ENCODE results near the gene MACF1. TPM values are rescaled to one million over a fixed set of nuclear protein-coding genes. Genes with fewer than 3 reads are reported as not detected.

Gene MACF1
- total RNA-seq, 2 donors from 2014 or later, result 273 to 278 TPM

DNA sequence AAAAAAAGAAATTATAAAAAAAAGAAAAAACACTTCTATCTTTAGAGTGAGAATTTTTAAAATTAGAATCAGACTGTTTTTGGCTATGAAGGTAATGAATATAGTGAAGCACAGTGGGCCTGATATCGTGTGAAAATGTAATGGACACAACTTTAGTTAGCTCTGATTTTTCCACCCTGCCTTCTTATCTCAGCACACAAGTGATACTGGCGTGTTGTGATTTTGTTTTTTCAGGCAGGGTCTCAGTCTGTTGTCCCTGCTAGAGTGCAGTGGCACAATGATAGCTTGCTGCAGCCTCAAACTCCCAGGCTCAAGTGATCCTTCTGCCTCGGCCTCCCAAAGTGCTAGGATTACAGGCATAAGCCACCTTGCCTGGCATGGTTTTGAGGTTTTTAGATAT is 22.3 kb downstream of the MACF1 start:
- H3K4me3 ChIP-seq, result no peak overlapping the region
- H3K27me3 ChIP-seq, result no peaks in the 10 kb centered on the region
- no peak overlapping the region for H3K27ac ChIP-seq
- peaks cover 0 to 58% of the 10 kb centered on the region in 2 donors for H3K4me1 ChIP-seq
- no peaks in the 10 kb centered on the region for H3K9me3 ChIP-seq
- no peak for DNase-seq (ENCODE audit: low spot score)
- peaks cover 5% of the 10 kb centered on the region for H3K36me3 ChIP-seq
- TF ChIP-seq, protein P1, sequence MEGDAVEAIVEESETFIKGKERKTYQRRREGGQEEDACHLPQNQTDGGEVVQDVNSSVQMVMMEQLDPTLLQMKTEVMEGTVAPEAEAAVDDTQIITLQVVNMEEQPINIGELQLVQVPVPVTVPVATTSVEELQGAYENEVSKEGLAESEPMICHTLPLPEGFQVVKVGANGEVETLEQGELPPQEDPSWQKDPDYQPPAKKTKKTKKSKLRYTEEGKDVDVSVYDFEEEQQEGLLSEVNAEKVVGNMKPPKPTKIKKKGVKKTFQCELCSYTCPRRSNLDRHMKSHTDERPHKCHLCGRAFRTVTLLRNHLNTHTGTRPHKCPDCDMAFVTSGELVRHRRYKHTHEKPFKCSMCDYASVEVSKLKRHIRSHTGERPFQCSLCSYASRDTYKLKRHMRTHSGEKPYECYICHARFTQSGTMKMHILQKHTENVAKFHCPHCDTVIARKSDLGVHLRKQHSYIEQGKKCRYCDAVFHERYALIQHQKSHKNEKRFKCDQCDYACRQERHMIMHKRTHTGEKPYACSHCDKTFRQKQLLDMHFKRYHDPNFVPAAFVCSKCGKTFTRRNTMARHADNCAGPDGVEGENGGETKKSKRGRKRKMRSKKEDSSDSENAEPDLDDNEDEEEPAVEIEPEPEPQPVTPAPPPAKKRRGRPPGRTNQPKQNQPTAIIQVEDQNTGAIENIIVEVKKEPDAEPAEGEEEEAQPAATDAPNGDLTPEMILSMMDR (IDR thresholded peaks at IDR 0.05), result no peak

DNA sequence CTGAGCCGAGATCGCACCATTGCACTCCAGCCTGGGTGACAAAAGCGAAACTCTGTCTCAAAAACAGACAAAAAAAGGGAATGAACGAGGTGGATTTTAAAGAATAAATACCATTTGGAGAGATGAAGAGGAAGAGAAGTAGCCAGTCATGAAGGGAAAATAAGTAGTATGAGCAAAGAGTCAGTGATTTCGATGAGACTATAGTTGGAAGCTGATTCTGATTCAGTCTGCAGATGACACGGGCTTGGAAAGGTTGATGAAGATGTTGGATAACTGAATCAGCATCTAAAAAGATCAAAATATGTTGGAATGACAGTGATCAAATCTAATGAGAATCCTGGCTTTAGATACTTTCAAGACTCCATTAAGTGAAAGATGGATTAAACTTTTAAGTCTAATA is 23.8 kb downstream of the MACF1 start:
- H3K36me3 ChIP-seq, result peaks cover 10% of the 10 kb centered on the region
- H3K4me1 ChIP-seq, result peaks cover 0 to 47% of the 10 kb centered on the region in 2 donors
- H3K9me3 ChIP-seq, result no peaks in the 10 kb centered on the region
- no peak overlapping the region for H3K27ac ChIP-seq
- H3K4me3 ChIP-seq, result no peak overlapping the region
- no peaks in the 10 kb centered on the region for H3K27me3 ChIP-seq
- TF ChIP-seq, protein P1 (IDR thresholded peaks at IDR 0.05), result no peak
- DNase-seq (ENCODE audit: low spot score), result no peak

DNA sequence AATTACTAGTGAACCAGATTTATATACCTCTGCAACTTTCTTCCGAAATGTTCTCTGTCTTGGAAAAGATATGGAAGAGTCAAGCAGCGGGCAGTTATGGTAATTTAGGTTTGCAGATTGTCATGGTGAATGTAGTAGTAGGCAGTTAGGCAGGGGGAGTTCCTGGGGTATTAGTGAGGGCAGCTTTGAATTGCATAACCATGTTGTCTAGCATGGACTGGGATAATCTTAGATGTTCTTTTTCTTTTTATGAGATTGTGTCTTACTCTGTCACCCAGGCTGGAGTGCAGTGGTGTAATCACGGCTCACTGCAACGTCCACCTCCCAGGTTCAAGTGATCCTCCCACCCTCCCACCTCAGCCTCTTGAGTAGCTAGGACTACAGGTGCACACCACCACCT is 25.0 kb downstream of the MACF1 start:
- TF ChIP-seq, protein P1 (IDR thresholded peaks at IDR 0.05), result no peak
- H3K27me3 ChIP-seq, result no peaks in the 10 kb centered on the region
- no peak overlapping the region for H3K27ac ChIP-seq
- H3K36me3 ChIP-seq, result peaks cover 12% of the 10 kb centered on the region
- no peak for DNase-seq (ENCODE audit: low spot score)
- peaks cover 0 to 36% of the 10 kb centered on the region in 2 donors for H3K4me1 ChIP-seq
- no peak overlapping the region for H3K4me3 ChIP-seq
- H3K9me3 ChIP-seq, result no peaks in the 10 kb centered on the region

DNA sequence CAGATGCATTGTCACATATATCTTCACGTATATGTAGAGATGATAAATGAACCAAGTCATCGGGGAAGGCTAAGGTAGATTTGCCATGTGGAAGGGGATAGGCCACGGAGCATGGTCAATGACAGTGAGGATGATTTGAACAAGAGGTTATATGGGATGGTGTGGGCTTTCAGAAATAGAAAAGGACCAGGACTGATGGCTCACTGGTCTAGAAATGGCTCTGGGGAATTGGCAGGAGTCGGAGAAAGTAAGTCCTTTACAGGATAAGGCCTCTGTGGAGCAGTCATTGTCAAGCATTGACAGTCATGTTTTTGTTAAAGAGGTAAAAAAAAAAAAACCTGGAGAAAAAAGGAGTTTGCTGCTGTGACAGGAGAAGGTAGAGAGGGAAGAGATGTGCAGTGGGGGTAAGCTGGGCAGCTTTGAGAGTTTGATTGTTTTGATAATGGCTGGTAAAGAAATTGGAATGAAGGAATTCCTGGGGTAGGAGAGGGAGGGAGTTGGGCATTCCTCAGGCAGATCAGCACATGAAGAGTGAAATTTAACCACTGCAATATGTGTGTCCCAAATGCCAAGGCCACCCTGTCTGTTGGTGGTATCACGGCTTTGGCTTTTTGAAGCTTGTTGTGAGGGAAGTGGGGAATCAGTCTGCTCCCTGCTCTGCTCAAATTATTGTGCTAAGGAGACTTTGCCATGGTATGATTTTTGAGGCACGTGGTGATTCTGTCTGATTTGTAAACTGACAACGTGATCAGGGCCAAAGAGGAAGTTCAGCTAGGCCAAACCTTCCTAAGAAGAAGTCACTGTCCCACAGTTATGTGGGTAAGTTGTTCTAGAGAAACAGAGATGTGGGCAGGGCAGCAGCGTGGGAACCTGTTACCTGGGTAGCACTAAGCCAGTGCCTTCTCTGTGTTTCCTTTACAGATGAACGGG is 26.0 kb downstream of the MACF1 start:
- peaks cover 0 to 34% of the 10 kb centered on the region in 2 donors for H3K4me1 ChIP-seq
- H3K27ac ChIP-seq, result peak overlapping the region; percentile 40 to 49
- no peak overlapping the region for H3K4me3 ChIP-seq
- no peak for DNase-seq (ENCODE audit: low spot score)
- H3K27me3 ChIP-seq, result no peaks in the 10 kb centered on the region
- H3K36me3 ChIP-seq, result peaks cover 12% of the 10 kb centered on the region
- H3K9me3 ChIP-seq, result no peaks in the 10 kb centered on the region
- TF ChIP-seq, protein P1 (IDR thresholded peaks at IDR 0.05), result no peak

DNA sequence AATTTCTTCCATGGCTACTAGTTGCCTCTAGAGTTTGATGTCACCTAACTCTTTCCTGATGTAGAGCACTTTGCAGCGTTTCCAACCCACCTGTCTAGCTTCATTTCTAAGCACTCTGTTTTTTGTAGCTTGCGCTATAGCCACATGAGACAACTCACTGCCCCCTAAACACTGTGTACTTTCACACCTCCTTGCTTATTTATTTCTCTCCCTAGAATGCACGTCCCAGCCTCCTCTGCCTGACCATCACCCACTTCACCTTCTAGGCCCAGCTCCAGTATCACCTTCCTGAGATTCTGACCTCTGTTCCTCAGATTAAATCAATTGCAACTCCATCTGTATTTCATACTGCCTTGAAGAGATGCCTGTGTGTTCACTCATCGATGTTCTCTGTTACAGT is 32.5 kb downstream of the MACF1 start:
- Histone ChIP-seq H3K36me3 (peaks cover 8% of the 10 kb centered on the region), H3K27me3 (no peaks in the 10 kb centered on the region), H3K4me1 (peaks cover 0 to 40% of the 10 kb centered on the region in 2 donors), H3K9me3 (no peaks in the 10 kb centered on the region), H3K4me3 (no peak overlapping the region), H3K27ac (peak overlapping the region; percentile 69 to 70)
- TF ChIP-seq, protein P1 (IDR thresholded peaks at IDR 0.05), result no peak
- DNase-seq (ENCODE audit: low spot score), result no peak

Data from right atrium auricular region (tissue), 2 donors.